ENCODE results near the gene IL11.

IL11 gene

DNA sequence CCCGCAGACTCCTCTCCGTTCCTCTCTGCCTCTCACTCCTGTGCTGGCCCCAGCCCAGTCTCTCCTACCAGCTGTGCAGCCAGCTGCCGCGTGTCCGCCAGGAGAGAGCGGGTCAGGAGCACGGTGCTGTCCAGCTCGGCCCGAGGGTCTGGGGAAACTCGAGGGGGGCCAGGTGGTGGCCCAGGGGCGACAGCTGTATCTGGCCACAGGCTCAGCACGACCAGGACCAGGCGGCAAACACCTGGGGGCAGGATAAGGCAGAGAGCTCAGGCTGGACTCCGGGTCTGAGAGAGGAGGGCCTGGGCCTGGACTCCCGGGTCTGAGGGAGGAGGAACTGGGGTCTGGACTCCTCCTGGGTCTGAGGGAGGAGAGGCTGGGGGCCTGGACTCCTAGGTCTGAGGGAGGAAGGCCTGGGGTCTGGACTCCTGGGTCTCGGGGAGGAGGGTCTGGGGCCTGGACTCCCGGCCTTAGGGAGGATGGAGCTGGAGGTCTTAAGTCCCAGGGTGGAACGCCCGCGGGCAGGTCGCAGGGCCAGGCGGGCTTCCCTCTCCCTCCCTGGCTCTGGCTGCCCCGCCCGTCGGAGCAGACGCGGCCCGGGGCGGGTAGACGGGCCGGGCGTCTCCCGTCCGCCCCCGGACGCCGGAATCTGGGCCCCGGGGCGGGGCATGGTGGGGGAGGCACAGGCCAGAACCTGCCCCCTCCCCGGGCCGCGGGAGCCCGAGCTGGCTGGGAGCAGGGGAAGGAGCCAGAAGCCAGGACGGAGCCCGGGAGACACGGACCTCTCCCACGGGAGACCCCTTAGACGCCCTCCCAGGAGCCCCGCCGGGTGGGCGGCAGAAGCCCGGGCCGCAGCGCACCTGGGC, 1.3 kb downstream of the IL11 start:
- H3K27me3 ChIP-seq (ENCODE audit: control insufficient read depth, insufficient read depth, low read length), result peaks cover 10% of the 10 kb centered on the region

DNA sequence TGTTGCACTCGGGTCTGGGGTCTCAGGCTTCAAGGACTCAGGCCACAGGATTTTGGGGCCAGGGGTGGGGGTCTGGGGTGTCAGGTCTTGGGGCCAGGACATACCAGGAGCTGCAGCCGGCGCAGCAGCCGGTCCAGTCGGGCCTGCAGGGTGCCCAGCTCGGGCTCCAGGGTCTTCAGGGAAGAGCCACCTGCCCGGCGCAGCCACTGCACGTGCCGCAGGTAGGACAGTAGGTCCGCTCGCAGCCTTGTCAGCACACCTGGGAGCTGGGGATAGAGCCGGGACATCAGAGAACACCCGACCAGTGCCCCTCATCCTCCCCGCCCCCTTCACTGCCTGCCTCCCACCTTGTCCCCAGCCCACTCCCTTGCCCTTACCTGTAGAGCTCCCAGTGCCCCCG, 2.2 kb downstream of the IL11 start:
- Histone ChIP-seq H3K4me3 (ENCODE audit: low read depth, low read length) (no peak overlapping the region), H3K4me1 (no peaks in the 10 kb centered on the region), H3K9ac (no peak overlapping the region), H2AFZ (no peak overlapping the region), H3K4me2 (ENCODE audit: low read length) (no peak overlapping the region), H3K9me3 (ENCODE audit: control insufficient read depth, low read length) (no peaks in the 10 kb centered on the region), H3K27ac (no peak overlapping the region), H3K79me2 (no peaks in the 10 kb centered on the region), H3K27me3 (ENCODE audit: control insufficient read depth, insufficient read depth, low read length) (peaks cover 10% of the 10 kb centered on the region), H3K36me3 (ENCODE audit: control insufficient read depth, insufficient read depth, low read length) (no peaks in the 10 kb centered on the region)
- TF ChIP-seq, protein P1, sequence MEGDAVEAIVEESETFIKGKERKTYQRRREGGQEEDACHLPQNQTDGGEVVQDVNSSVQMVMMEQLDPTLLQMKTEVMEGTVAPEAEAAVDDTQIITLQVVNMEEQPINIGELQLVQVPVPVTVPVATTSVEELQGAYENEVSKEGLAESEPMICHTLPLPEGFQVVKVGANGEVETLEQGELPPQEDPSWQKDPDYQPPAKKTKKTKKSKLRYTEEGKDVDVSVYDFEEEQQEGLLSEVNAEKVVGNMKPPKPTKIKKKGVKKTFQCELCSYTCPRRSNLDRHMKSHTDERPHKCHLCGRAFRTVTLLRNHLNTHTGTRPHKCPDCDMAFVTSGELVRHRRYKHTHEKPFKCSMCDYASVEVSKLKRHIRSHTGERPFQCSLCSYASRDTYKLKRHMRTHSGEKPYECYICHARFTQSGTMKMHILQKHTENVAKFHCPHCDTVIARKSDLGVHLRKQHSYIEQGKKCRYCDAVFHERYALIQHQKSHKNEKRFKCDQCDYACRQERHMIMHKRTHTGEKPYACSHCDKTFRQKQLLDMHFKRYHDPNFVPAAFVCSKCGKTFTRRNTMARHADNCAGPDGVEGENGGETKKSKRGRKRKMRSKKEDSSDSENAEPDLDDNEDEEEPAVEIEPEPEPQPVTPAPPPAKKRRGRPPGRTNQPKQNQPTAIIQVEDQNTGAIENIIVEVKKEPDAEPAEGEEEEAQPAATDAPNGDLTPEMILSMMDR (IDR thresholded peaks at IDR 0.05), result no peak

More for the DNA sequence above, 1.3 kb downstream of the IL11 start:
- H3K4me3 ChIP-seq (ENCODE audit: low read depth, low read length), result no peak overlapping the region
- no peaks in the 10 kb centered on the region for H3K79me2 ChIP-seq
- H2AFZ ChIP-seq, result peak overlapping the region; percentile 50
- no peak overlapping the region for H3K4me2 ChIP-seq (ENCODE audit: low read length)
- H3K4me1 ChIP-seq, result no peaks in the 10 kb centered on the region
- H3K9me3 ChIP-seq (ENCODE audit: control insufficient read depth, low read length), result no peaks in the 10 kb centered on the region
- H3K9ac ChIP-seq, result no peak overlapping the region
- no peaks in the 10 kb centered on the region for H3K36me3 ChIP-seq (ENCODE audit: control insufficient read depth, insufficient read depth, low read length)
- TF ChIP-seq, protein P1 (IDR thresholded peaks at IDR 0.05), result no peak
- H3K27ac ChIP-seq, result no peak overlapping the region

DNA sequence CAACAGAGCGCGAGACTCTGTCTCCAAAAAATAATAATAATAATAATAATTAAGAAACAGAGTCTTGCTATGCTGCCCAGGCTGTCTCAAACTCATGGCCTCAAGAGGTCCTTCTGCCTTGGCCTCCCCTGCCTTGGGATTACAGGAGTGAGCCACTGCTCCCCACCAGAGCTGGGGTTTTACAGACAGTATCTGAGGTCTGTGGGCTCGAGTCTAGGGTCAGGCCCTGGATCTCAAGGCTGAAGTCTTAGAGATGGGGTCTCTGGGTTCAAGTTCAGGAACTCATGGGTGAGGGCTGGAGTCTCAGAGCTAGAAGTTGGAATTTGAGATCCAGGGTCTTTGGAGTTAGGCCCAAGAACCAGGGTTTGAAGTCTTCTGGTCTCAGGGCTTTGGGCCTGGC, 3.5 kb downstream of the IL11 start:
- no peak overlapping the region for H3K9ac ChIP-seq
- no peaks in the 10 kb centered on the region for H3K9me3 ChIP-seq (ENCODE audit: control insufficient read depth, low read length)
- peaks cover 10% of the 10 kb centered on the region for H3K27me3 ChIP-seq (ENCODE audit: control insufficient read depth, insufficient read depth, low read length)
- no peak overlapping the region for H2AFZ ChIP-seq
- no peaks in the 10 kb centered on the region for H3K79me2 ChIP-seq
- H3K27ac ChIP-seq, result no peak overlapping the region
- H3K4me1 ChIP-seq, result no peaks in the 10 kb centered on the region
- H3K4me3 ChIP-seq (ENCODE audit: low read depth, low read length), result no peak overlapping the region
- TF ChIP-seq, protein P1 (IDR thresholded peaks at IDR 0.05), result no peak
- no peaks in the 10 kb centered on the region for H3K36me3 ChIP-seq (ENCODE audit: control insufficient read depth, insufficient read depth, low read length)
- no peak overlapping the region for H3K4me2 ChIP-seq (ENCODE audit: low read length)

DNA sequence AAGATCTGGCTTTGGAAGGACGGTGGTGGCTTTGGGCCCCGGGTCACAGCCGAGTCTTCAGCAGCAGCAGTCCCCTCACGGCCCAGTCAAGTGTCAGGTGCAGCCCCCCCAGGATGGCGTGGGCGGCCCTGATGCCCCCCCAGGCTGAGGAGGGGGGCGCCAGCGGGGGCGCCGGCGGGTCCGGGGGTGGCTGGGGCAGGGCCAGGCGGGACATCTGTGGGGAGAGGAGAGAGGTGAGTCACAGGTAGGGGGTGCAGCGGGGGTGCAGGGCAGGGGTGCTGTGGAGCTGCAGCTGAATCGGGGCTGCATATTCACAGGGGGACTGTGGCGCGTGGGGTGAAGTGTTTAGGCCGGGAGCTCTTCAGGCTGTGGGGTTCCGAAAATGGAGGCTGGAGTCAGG, 4.3 kb downstream of the IL11 start:
- Histone ChIP-seq H3K36me3 (ENCODE audit: control insufficient read depth, insufficient read depth, low read length) (no peaks in the 10 kb centered on the region), H3K79me2 (no peaks in the 10 kb centered on the region), H3K4me2 (ENCODE audit: low read length) (no peak overlapping the region), H3K9me3 (ENCODE audit: control insufficient read depth, low read length) (no peaks in the 10 kb centered on the region), H3K4me3 (ENCODE audit: low read depth, low read length) (no peak overlapping the region), H3K27ac (no peak overlapping the region), H3K9ac (no peak overlapping the region), H3K27me3 (ENCODE audit: control insufficient read depth, insufficient read depth, low read length) (peaks cover 9% of the 10 kb centered on the region), H2AFZ (no peak overlapping the region), H3K4me1 (no peaks in the 10 kb centered on the region)
- TF ChIP-seq, protein P1 (IDR thresholded peaks at IDR 0.05), result no peak

DNA sequence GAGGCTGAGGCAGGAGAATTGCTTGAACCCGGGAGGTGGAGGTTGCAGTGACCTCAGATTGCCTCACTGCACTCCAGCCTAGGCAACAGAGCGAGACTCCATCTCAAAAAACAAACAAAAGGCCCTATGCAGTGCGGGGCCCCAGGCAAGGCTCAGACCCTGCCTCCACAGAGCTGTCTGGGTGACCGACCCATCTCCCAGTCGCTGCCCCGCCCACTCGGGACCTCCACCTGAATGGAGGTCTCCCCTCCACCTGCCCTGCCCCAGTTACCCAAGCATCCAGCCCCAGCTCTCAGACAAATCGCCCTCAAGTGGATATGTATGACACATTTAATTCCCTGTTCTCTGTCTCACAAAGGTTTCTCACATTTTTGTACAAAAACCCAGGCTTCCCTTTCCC, 5.0 kb downstream of the IL11 start:
- H3K4me1 ChIP-seq, result no peaks in the 10 kb centered on the region
- no peak overlapping the region for H3K4me3 ChIP-seq (ENCODE audit: low read depth, low read length)
- no peaks in the 10 kb centered on the region for H3K9me3 ChIP-seq (ENCODE audit: control insufficient read depth, low read length)
- H3K79me2 ChIP-seq, result no peaks in the 10 kb centered on the region
- no peak overlapping the region for H3K9ac ChIP-seq
- no peaks in the 10 kb centered on the region for H3K36me3 ChIP-seq (ENCODE audit: control insufficient read depth, insufficient read depth, low read length)
- H3K27me3 ChIP-seq (ENCODE audit: control insufficient read depth, insufficient read depth, low read length), result peaks cover 4% of the 10 kb centered on the region
- no peak overlapping the region for H3K4me2 ChIP-seq (ENCODE audit: low read length)
- H3K27ac ChIP-seq, result no peak overlapping the region
- H2AFZ ChIP-seq, result no peak overlapping the region
- TF ChIP-seq, protein P1 (IDR thresholded peaks at IDR 0.05), result no peak

Data from parathyroid adenoma (tissue), 2 donors.